SK-N-MC (cell line): ENCODE data around the gene EFCAB6.

Experiments
- DNase-seq: peaks from one replicate; pipeline ENCODE4 v3.0.0-alpha.2; 2011; ENCODE audit warnings: low read depth, low spot score
- H3K27ac ChIP-seq: fragments of 200-600 bp; sonication (generic); 2 replicates; pipeline ENCODE4 v1.5.1; 2016; ENCODE audit warnings: mixed run types
- H3K36me3 ChIP-seq: fragments of 200-600 bp; sonication (generic); 2 replicates; pipeline ENCODE4 v1.6.1; 2017; ENCODE audit warnings: antibody characterized with exemption, low read length, mixed read lengths; ENCODE audit not compliant: insufficient read depth
- H3K4me3 ChIP-seq: fragments of 200-600 bp; sonication (generic); 2 replicates; pipeline ENCODE4 v1.5.1; 2016
- H3K9ac ChIP-seq: fragments of 200-600 bp; sonication (generic); 2 replicates; pipeline ENCODE4 v1.8.0; 2017; ENCODE audit warnings: mixed run types, mixed read lengths; ENCODE audit not compliant: insufficient read length
- H3K9me3 ChIP-seq: fragments of 200-600 bp; sonication (generic); 2 replicates; pipeline ENCODE4 v1.6.1; 2017; ENCODE audit warnings: low read depth, mild to moderate bottlenecking, antibody characterized with exemption, low read length, moderate library complexity, mixed read lengths
- EZH2 ChIP-seq: fragments of 200-600 bp; sonication (generic); IDR thresholded peaks from one replicate; pipeline ENCODE4 v1.6.1; 2017; ENCODE audit warnings: antibody characterized with exemption
- FOXP2 ChIP-seq: optimal IDR thresholded peaks from 2 replicates; pipeline ENCODE3; 2011; ENCODE audit warnings: mild to moderate bottlenecking, moderate library complexity; ENCODE audit not compliant: insufficient read depth; ENCODE audit errors: extremely low read length, control extremely low read depth
- POLR2AphosphoS5 ChIP-seq: IDR thresholded peaks from 2 replicates; pipeline ENCODE4 v1.6.1; 2012; ENCODE audit warnings: mild to moderate bottlenecking, low read depth, low read length, borderline replicate concordance

Gene EFCAB6

GRCh38 chr22:43849731-43850130 is 37.6 kb upstream of the EFCAB6 start:
- no peak overlapping the region for H3K27ac ChIP-seq
- H3K4me3 ChIP-seq, result no peak overlapping the region
- H3K9ac ChIP-seq, result no peak overlapping the region
- no peaks in the 10 kb centered on the region for H3K9me3 ChIP-seq
- no peaks in the 10 kb centered on the region for H3K36me3 ChIP-seq
- no peak for TF ChIP-seq EZH2
- TF ChIP-seq POLR2AphosphoS5, result no peak
- no peak for TF ChIP-seq FOXP2
- DNase-seq, result no peak

DNA sequence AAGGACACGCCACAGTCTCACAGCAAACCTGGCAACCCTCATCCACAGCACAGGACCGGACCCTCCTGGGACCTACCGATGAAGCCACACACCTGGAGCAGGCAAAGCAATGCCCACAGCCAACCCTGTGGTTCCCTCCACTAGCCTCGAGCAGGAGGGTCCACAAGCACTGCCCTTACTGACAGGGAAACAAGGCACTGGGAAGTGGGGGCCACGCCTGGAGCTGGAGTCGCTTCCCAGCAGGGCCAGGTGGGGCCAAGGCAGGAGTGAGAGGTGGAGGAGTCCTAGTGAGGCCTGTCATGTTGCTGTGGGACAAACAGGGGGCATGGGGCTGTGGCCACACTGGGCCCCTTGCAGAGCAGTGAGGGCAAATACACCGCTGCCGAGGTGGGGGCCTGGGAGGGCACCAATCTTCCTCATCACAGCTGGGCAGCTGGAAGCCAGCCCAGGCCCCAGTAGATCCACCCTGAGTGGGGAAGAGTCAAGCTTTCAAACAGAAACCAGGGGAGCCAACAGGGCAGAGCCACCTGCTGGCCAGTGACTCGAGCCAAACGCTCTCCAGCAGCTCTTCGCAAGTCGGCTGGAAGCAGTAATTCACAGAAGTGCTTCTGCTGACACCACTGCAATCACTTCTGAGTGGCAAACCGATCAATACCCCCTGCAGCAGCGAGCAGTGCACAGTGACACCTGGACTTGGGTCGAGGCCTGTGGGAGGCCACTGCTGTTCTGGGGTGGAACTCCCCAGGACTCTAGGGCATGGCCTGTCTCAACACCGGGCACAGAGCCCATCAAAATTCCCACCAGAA is 36.5 kb upstream of the EFCAB6 start:
- H3K9ac ChIP-seq, result no peak overlapping the region
- no peak for TF ChIP-seq POLR2AphosphoS5
- no peak for TF ChIP-seq FOXP2
- no peak for TF ChIP-seq EZH2
- DNase-seq, result no peak

GRCh38 chr22:43847376-43848289 is 35.5 kb upstream of the EFCAB6 start:
- H3K9ac ChIP-seq, result no peak overlapping the region
- no peak overlapping the region for H3K4me3 ChIP-seq
- no peaks in the 10 kb centered on the region for H3K36me3 ChIP-seq
- TF ChIP-seq POLR2AphosphoS5 (no peak), FOXP2 (no peak), EZH2 (no peak)
- no peaks in the 10 kb centered on the region for H3K9me3 ChIP-seq
- H3K27ac ChIP-seq, result no peak overlapping the region
- DNase-seq, result no peak

More for the DNA sequence above, 36.5 kb upstream of the EFCAB6 start:
- H3K27ac ChIP-seq, result no peak overlapping the region
- H3K36me3 ChIP-seq, result no peaks in the 10 kb centered on the region
- H3K9me3 ChIP-seq, result no peaks in the 10 kb centered on the region
- H3K4me3 ChIP-seq, result no peak overlapping the region

DNA sequence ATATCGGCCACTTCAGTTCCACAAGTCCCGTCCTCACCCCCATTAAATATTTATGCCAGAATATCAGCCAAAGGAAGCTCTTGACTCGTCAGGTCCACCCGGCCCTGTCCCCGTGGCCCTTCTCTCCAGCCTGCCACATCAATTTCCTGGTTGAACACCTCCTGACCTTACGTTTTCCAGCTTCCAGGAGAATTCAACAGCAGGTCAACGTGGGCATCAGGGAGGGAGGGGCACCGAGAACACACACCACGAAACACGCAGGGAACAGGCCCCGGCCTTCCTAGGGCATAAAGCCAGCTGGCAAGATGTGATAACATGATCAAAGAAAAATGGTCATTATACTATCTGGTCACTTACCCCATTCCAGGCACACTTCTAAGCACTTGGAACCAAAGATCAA is 34.9 kb upstream of the EFCAB6 start:
- TF ChIP-seq POLR2AphosphoS5 (no peak), EZH2 (no peak), FOXP2 (no peak)
- H3K36me3 ChIP-seq, result no peaks in the 10 kb centered on the region

DNA sequence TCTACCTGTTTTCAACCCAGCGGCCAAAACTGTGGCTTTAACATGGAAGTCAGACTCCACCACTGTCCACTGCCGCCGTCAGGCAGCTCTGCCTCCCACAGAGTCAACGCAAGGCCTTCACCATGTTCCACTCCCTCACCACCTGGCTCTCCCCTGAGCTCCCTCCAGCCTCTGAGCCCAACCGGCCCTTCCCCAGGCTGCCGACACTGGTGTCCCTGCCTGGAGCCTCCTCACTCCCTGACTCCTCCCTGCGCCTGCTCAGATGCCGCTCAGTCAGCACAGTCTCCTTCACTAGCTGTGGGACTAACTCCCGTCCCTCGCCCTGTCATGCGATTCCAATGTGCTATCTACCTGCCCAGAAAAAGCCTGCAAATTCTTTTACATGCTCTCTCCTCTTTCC is 33.9 kb upstream of the EFCAB6 start:
- no peak for TF ChIP-seq POLR2AphosphoS5

More for the DNA sequence above, 34.9 kb upstream of the EFCAB6 start:
- H3K9ac ChIP-seq, result no peak overlapping the region
- H3K4me3 ChIP-seq, result no peak overlapping the region
- no peak for DNase-seq
- H3K27ac ChIP-seq, result no peak overlapping the region
- no peaks in the 10 kb centered on the region for H3K9me3 ChIP-seq

GRCh38 chr22:43844560-43845545 is 32.7 kb upstream of the EFCAB6 start:
- Histone ChIP-seq H3K4me3 (no peak overlapping the region), H3K9me3 (no peaks in the 10 kb centered on the region), H3K27ac (no peak overlapping the region), H3K36me3 (no peaks in the 10 kb centered on the region), H3K9ac (no peak overlapping the region)
- no peak for DNase-seq
- TF ChIP-seq FOXP2, result no peak
- TF ChIP-seq POLR2AphosphoS5, result no peak
- no peak for TF ChIP-seq EZH2

More for the DNA sequence above, 33.9 kb upstream of the EFCAB6 start:
- H3K36me3 ChIP-seq, result no peaks in the 10 kb centered on the region
- no peak for DNase-seq
- H3K9me3 ChIP-seq, result no peaks in the 10 kb centered on the region
- H3K4me3 ChIP-seq, result no peak overlapping the region
- H3K9ac ChIP-seq, result no peak overlapping the region
- H3K27ac ChIP-seq, result no peak overlapping the region

DNA sequence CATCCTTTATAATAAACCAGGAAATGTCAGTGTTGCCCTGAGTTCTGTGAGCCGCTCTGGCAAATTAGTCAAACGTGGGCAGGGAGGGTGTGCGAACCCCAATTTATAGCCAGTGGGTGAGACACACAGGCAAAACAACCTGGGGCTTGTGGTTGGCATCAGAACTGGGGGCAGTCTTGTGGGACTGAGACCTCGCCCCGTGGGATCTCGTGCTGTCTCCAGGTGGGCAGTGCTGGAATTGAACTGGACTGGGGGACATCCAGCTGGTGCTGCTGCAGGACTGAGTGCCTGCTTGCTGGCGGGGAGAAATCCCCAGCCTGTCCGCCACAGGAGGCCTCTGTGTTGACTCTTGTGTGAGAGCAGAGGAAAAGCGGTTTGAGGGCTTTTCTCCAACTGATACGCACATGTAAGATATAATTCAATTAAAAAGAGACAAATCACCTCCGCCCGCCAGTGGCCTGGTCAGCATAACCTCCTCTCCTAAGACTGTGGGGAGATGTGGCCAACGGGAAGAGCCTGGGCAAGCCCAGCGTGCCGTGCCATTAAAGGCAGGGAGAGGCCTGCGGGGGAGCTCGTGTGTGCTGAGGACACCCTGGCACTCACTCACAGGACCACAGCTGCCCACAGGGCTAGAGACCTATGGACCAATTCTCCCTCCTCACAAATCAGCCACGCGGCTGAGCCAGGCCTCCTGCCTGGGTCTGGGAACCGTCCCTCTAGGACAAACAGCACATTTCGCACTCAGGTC is 31.9 kb upstream of the EFCAB6 start:
- no peak for TF ChIP-seq POLR2AphosphoS5
- no peak for TF ChIP-seq FOXP2
- no peak for TF ChIP-seq EZH2
- H3K9ac ChIP-seq, result no peak overlapping the region
- DNase-seq, result no peak
- H3K27ac ChIP-seq, result no peak overlapping the region
- H3K9me3 ChIP-seq, result no peaks in the 10 kb centered on the region
- no peaks in the 10 kb centered on the region for H3K36me3 ChIP-seq
- H3K4me3 ChIP-seq, result no peak overlapping the region
